Measurements from ENCODE around the gene SPATA3.

The SPATA3 gene

DNA sequence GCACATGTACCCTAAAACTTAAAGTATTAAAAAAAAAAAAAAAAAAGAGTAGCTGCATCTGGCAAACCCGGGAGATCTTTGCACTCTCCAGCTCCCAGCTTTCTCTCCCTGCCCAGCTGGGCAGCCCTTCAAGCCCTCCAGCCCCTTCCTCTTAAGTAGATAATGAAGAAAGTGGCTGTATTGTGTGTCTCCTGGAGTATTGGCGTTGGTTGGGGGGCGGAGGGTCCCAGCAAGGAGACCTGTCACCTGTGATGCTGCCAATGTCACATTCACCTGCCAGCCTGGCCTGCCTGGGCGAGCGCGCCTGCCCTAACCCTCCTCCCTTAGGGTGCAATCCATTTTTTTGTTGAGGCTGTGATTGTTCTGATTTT lies 43.4 kb downstream of the SPATA3 start:
- no peak overlapping the region for H3K4me3 ChIP-seq (replicated peaks; ENCODE audit: low read depth, low read length)
- TF ChIP-seq, protein P1, sequence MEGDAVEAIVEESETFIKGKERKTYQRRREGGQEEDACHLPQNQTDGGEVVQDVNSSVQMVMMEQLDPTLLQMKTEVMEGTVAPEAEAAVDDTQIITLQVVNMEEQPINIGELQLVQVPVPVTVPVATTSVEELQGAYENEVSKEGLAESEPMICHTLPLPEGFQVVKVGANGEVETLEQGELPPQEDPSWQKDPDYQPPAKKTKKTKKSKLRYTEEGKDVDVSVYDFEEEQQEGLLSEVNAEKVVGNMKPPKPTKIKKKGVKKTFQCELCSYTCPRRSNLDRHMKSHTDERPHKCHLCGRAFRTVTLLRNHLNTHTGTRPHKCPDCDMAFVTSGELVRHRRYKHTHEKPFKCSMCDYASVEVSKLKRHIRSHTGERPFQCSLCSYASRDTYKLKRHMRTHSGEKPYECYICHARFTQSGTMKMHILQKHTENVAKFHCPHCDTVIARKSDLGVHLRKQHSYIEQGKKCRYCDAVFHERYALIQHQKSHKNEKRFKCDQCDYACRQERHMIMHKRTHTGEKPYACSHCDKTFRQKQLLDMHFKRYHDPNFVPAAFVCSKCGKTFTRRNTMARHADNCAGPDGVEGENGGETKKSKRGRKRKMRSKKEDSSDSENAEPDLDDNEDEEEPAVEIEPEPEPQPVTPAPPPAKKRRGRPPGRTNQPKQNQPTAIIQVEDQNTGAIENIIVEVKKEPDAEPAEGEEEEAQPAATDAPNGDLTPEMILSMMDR (IDR thresholded peaks at IDR 0.05; ENCODE audit: low read depth, low read length, missing control alignments) = no peak
- DNase-seq (ENCODE audit: extremely low read depth, low read depth) = no peak

DNA sequence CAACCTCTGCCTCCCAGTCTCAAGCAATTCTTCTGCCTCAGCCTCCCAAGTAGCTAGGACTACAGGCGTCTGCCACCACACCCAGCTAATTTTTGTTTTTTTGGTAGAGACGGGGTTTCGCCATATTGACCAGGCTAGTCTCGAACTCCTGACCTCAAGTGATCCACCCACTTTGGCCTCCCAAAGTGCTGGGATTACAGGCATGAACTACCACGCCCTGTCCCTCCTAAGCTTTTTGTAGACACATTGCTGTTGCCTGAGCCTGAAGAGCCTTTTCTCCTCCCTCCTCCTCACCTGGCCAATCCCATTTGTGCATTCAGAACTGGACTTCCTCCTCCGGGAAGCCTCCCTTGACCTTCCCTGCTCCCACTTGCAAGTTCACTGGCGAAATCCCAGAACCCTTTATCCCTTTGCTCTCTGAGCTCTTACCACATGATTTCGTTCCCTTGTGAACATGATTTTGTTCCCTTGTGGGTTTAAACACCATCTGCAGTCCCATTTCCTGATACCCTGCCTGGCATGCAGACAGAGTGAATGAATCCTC lies 44.0 kb downstream of the SPATA3 start:
- TF ChIP-seq, protein P1 (IDR thresholded peaks at IDR 0.05; ENCODE audit: low read depth, low read length, missing control alignments) = no peak
- DNase-seq (ENCODE audit: extremely low read depth, low read depth) = no peak
- no peak overlapping the region for H3K4me3 ChIP-seq (replicated peaks; ENCODE audit: low read depth, low read length)

GRCh38 chr2:231041061-231041689 lies 45.3 kb downstream of the SPATA3 start:
- TF ChIP-seq, protein P1 (IDR thresholded peaks at IDR 0.05; ENCODE audit: low read depth, low read length, missing control alignments) = no peak
- no peak overlapping the region for H3K4me3 ChIP-seq (replicated peaks; ENCODE audit: low read depth, low read length)
- DNase-seq (ENCODE audit: extremely low read depth, low read depth) = no peak

DNA sequence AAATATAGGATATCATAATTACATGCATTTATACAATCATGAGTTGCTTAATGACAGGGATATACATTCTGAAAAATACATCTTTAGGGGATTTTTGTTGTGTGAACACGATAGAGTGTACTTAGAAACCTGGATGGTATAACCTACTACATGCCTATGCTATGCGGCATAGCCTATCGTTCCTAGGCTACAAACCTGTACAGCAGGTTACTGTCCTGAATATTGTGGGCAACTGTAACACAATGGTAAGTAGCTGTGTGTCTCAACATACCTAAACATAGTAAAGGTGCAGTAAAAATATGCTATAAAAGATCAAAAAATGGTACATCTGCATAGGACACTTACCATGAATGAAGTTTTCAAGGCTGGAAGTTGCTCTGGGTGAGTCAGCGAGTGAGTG lies 47.9 kb downstream of the SPATA3 start:
- H3K4me3 ChIP-seq (replicated peaks; ENCODE audit: low read depth, low read length) = no peak overlapping the region
- TF ChIP-seq, protein P1 (IDR thresholded peaks at IDR 0.05; ENCODE audit: low read depth, low read length, missing control alignments) = no peak
- DNase-seq (ENCODE audit: extremely low read depth, low read depth) = no peak

GRCh38 chr2:231046916-231047273 lies 51.0 kb downstream of the SPATA3 start:
- TF ChIP-seq, protein P1 (IDR thresholded peaks at IDR 0.05; ENCODE audit: low read depth, low read length, missing control alignments) = no peak
- no peak overlapping the region for H3K4me3 ChIP-seq (replicated peaks; ENCODE audit: low read depth, low read length)
- DNase-seq (ENCODE audit: extremely low read depth, low read depth) = no peak

DNA sequence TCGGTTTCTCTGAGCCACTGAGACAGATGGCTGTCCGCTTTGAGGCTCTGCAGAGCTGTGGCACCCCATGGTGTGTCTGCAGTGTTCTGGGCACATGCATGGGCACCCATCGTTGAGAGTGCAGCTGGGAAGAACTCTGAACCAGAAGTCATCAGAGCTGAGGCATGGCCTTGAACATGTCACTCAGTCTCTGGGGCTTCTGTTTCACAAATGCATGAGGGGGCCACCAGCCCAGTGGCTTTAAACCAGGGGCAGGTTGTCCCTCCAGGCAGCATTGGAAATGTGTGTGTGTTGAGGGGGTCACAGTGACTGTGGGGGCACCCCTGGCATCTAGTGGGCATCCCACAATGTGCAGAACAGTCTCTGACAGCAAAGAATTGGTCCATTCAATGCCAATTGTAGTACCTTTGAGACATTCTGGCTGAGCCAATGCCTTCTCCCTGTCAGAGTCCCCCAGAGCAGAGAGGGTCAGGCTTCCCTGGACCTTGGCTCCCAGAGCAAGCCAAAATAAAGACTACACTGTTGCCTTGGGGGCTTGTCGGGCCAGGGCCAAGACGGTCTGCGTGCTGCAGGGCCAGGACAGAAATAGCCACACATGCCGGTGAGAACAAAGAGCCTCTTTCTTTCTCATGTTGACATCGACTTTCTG lies 51.5 kb downstream of the SPATA3 start:
- TF ChIP-seq, protein P1 (IDR thresholded peaks at IDR 0.05; ENCODE audit: low read depth, low read length, missing control alignments) = no peak
- no peak overlapping the region for H3K4me3 ChIP-seq (replicated peaks; ENCODE audit: low read depth, low read length)
- DNase-seq (ENCODE audit: extremely low read depth, low read depth) = no peak

Data from HFF-Myc (cell line).